GM13976 (cell line): ENCODE data around the gene LEFTY1.
"Not testable (repeated sequence)": the region's sequence is repeated elsewhere in the genome, so short reads cannot be mapped to it uniquely, and the experiment has no call there.

Source experiments
- DNase-seq: peaks from one replicate; pipeline ENCODE4 v3.0.0; 2012; ENCODE audit warnings: low spot score
- in situ Hi-C: fragments of 300-500 bp; cut with MboI; formaldehyde crosslinking; loops from one replicate; pipeline ENCODE4 v1.12.0; 2022; ENCODE audit warnings: low sequenced_read_pairs, mixed read lengths, inconsistent platforms; ENCODE audit not compliant: unreplicated experiment
- TF ChIP-seq, protein P1 (sequence below): IDR thresholded peaks from 2 replicates; pipeline ENCODE4 v1.5.1; 2012; ENCODE audit warnings: borderline replicate concordance, mild to moderate bottlenecking; ENCODE audit not compliant: insufficient read depth; ENCODE audit errors: extremely low read depth, missing control alignments, control extremely low read depth

Gene LEFTY1

DNA sequence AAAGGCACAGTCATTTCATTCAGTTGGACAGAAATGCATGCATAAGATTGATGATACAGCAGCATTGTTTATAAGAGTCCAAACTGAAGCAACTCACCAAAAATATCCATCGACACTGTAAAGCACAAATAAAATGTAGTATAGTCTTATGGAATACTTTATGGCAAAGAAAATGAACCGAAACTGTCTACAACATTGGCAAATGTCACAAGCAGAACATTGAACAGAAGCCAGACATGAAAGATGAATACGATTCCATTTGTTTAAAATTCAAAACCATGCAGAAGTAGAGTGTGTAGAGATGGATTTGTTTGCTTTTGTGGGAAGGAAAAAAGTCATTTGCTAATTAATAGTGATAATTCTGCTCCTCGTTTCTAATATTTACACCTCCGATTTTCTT is 7.5 kb upstream of the LEFTY1 start:
- DNase-seq, result no peak
- TF ChIP-seq, protein P1, sequence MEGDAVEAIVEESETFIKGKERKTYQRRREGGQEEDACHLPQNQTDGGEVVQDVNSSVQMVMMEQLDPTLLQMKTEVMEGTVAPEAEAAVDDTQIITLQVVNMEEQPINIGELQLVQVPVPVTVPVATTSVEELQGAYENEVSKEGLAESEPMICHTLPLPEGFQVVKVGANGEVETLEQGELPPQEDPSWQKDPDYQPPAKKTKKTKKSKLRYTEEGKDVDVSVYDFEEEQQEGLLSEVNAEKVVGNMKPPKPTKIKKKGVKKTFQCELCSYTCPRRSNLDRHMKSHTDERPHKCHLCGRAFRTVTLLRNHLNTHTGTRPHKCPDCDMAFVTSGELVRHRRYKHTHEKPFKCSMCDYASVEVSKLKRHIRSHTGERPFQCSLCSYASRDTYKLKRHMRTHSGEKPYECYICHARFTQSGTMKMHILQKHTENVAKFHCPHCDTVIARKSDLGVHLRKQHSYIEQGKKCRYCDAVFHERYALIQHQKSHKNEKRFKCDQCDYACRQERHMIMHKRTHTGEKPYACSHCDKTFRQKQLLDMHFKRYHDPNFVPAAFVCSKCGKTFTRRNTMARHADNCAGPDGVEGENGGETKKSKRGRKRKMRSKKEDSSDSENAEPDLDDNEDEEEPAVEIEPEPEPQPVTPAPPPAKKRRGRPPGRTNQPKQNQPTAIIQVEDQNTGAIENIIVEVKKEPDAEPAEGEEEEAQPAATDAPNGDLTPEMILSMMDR, result no peak
- in situ Hi-C loops, result no loop called here

DNA sequence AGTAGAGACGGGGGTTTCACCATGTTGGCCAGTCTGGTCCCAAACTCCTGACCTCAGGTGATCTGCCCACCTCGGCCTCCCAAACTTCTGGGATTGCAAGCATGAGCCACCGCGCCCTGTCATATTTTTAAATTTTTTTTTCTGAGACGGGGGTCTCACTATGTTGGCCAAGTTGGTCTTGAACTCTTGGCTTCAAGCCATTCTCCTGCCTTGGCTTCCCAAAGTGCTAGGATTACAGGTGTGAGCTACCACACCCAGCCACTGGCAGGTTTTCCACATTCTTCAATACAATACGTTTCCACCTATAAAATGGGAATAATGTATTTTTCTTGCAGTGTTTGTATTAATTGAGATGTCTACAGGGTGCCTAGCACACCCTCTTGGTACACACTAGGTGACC is 3.4 kb upstream of the LEFTY1 start:
- in situ Hi-C loops, result no loop called here
- no peak for DNase-seq
- TF ChIP-seq, protein P1, result no peak

DNA sequence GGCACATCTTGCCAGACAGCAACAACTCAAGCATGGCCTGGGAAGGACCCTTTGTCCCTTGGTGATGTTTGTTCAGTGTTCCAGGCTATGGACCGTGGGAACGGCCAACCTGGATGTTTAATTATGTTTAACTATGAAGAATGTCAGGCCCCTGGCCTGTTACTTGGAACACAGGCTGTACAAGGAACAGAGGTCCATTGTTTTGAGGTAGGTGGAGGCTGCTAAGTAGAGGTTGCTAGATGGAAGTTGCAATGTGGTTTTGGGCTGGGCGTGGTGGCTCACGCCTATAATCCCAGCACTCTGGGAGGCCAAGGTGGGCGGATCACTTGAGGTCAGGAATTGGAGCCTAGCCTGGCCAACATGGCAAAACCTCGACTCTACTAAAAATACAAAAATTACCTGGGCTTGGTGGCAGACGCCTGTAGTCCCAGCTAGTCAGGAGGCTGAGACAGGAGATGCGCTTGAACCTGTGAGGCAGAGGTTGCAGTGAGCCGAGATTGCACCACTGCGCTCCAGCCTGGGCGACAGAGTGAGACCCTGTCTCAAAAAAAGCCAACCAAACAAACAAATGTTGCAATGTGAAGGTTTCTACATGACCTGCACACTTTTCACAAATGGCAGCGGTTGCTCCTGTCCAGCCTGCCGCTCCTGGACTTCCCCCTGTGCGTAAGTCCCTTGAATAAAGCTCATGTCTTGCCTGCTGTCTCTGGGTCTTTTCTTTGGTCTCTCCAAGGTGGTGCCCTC is 2.5 kb upstream of the LEFTY1 start:
- in situ Hi-C loops, result no loop called here
- no peak for DNase-seq

DNA sequence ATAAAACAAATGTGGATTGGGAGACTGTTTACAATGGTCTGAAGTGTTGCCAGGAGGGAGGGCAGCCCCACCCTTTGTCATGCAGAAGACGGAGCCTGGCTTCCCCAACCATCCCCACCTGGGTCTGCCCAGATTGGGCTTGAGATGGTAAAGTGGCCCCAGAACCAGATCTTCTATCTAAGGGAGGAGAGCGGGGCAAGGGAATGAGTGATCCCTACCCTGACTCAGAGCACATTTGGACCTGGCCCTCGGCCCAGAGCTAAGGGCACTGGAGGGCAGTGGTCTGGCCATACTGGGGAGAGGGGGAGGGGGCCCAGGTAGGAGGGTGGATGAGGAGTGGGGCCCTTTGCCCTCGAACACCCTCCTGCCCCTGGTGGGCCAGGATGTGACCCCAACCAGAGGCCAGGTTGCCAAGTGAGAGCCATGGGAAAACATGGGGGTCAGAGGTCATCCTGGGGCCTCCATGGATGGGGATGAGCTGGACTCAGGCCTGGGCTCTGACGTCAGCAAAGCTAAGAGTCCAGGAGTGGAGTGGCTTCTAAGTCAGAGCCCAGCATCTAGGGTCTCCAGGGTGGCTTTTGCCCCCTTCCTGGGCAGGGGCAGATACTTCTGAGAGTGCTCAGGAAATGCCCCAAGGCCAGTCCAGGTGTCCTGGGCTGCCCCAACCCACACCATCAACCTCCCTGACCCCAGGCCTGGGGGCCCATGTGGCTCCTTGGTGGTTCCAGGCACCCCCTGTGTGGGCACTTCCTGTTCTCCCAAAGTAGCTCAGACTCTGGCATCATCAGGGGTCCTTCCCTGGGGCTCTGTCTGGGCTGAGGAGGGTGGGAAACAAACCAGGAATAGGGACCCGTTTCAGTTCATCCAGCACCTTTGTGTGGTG is 1.6 kb upstream of the LEFTY1 start:
- in situ Hi-C loops, result no loop called here
- TF ChIP-seq, protein P1, result no peak

More for the DNA sequence above, 2.5 kb upstream of the LEFTY1 start:
- TF ChIP-seq, protein P1, result no peak

DNA sequence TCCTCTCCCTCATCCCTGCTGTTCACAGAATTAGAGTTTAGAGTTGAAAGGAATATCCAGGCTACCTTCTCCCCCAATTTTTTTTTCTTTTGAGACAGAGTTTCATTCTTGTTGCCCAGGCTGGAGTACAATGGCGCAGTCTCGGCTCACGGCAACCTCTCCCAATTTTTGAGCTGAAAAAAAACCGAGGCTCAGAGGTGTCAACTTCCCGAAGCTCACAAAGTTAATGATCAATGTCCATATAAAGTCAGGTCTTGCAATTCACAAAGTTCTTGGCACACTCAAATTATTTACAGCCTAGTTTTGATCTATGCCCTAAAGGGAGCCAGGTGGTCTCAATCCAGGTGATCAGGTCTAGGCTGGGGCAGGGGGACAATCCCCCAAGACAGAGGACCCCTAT is 797 bp upstream of the LEFTY1 start:
- in situ Hi-C loops, result no loop called here
- TF ChIP-seq, protein P1, result no peak
- no peak for DNase-seq

More for the DNA sequence above, 1.6 kb upstream of the LEFTY1 start:
- no peak for DNase-seq

DNA sequence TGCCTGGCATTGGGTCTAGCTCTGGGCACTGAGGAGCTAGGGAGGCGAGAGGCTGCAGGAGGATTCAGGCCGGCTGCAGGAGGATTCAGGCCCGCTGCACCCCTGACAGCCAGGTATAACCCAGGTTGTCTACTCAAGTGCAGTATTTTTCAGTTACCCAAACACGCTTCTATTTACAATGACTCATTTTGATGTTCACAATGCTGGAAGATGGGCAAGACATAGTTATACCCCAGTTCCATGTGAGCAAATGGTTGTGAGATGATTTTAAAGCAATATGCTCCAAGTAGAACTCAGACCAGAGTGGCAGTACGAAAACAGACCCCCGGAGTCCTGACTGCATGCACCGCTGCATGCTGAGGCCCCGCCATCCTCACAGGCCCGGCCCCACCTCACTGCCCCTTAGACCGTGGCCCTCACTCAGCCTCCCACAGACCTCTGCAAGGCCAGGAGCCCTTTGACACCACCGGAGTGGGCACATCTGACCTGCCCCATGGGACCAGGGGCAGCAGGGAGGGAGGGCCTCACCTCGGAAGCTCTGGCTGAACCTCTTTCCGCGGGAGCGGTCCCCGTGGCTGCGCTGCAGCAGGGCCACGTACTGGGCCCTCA is 553 bp downstream of the LEFTY1 start:
- in situ Hi-C loops, result no loop called here
- TF ChIP-seq, protein P1, result no peak
- DNase-seq, result no peak

DNA sequence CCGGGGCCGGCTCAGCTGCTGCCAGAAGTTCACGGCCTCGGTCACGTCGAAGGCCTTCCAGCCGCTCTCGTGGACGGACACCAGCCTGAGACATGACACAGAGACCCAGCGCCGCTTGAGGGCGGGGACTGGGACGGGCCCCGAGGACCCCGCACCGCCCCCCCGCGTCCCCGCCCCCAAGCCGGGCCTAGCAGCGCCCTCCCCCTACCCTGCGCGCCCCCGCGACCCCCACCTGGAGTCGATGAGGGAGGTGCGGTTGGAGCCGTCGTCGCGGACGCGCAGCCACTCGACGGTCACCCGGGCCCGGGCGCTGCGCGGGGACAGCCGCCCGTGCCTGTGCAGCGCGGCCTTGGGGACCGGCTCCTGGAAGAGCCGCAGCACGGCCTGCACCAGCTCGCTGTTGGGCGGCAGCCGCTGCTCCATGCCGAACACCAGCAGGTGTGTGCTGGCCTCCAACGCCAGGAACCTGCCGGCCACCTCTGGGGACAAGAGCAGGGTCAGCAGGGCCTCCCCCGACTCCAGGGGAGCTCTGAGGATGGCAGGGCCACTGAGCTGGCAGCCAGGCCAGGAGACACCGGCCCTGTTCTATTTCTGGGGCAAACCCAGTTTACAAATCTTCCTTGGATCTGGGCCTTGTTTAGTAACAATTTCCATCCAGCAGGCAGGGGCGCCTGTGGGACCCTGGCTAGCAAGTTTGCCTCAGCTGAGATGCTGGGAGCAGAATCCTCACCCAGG is 1.2 kb downstream of the LEFTY1 start:
- in situ Hi-C loops, DNase-seq: not testable (repeated sequence)
